Adrenal gland (tissue), 12 donors: ENCODE data around the gene AK5. TPM values are rescaled to one million over a fixed set of nuclear protein-coding genes. Genes with fewer than 3 reads are reported as not detected.
"Not testable (repeated sequence)": the region's sequence is repeated elsewhere in the genome, so short reads cannot be mapped to it uniquely, and the experiment has no call there.

Experiments used
- DNase-seq, 7 donors: peaks; one replicate each; pipeline ENCODE4 v3.0.0-alpha.2; 2019 to 2020
- H3K27ac ChIP-seq, 5 donors: fragments of 200-600 bp; sonication (generic) in 4 of 5; 1 replicate in 3 of 5; 2 replicates in 2 of 5; pipeline versions ENCODE4 v1.5.1 to v1.8.0; 2016 to 2020; ENCODE audit warnings: mild to moderate bottlenecking in 1 of 5
- H3K27me3 ChIP-seq: fragments of 200-600 bp; 2 replicates; pipeline ENCODE4 v1.8.0; 2021
- H3K36me3 ChIP-seq, 2 donors: fragments of 200-600 bp; replicated peaks in 1 of 2; 1 replicate in 1 of 2; 2 replicates in 1 of 2; pipeline versions ENCODE4 v1.5.1 to v1.8.0; 2018 to 2022
- H3K4me1 ChIP-seq, 2 donors: fragments of 200-600 bp; replicated peaks in 1 of 2; 1 replicate in 1 of 2; 2 replicates in 1 of 2; pipeline versions ENCODE4 v1.5.1 to v1.8.0; 2018 to 2021
- H3K4me3 ChIP-seq, 4 donors: fragments of 200-600 bp; sonication (generic) in 3 of 4; one replicate each; pipeline ENCODE4 v1.5.1; 2016 to 2018
- H3K9me3 ChIP-seq, 3 donors: fragments of 200-600 bp; sonication (generic) in 1 of 3; replicated peaks in 1 of 3; 1 replicate in 2 of 3; 2 replicates in 1 of 3; pipeline versions ENCODE4 v1.5.1 to v1.8.0; 2016 to 2021
- POLR2A ChIP-seq, 2 donors: fragments of 450-650 bp; IDR thresholded peaks; one replicate each; pipeline ENCODE4 v1.6.1; 2017; ENCODE audit warnings: antibody characterized with exemption in 2 of 2, mild to moderate bottlenecking in 2 of 2, moderate library complexity in 1 of 2
- WGBS, 4 donors: extraction: QIAGEN DNeasy Blood & Tissue Kit in 2 of 4; methylation state at CpG; one replicate each; pipeline versions ENCODE4 v1.1.5 to v1.1.7; 2013 to 2017; 5-methylcytosine and 5-hydroxymethylcytosine counted together
- intact Hi-C, 2 donors: fragments of 100-400 bp; cut with DNase I; formaldehyde crosslinking; loops; one replicate each; pipeline versions ENCODE4 v1.14.1 to v1.15.0; 2022 to 2023
- polyA plus RNA-seq, 3 donors: library from polyadenylated mRNA; stranded (reverse); fragments of 200-250 nt in 2 of 3; fragments of 350-450 nt in 1 of 3; fragmentation: Illumina TruSeq in 1 of 3; extraction: RNeasy Lipid Tissue Mini Kit (QIAGEN cat#74804) in 1 of 3; gene quantifications; one replicate each; pipeline ENCODE4 v1.2.3, GENCODE V29; 2013 to 2014
- total RNA-seq, 9 donors: library from RNA; depleted of rRNA in 4 of 9; stranded (reverse); fragments of >200 nt in 4 of 9; fragments of 120-200 nt in 1 of 9; fragmentation: NEBNext Ultra II Directional in 1 of 9; extraction: Animal tissue kit (Norgen Biotek cat#: 25700) in 1 of 9; gene quantifications; one replicate each; pipeline versions ENCODE4 v1.1.0 to v1.2.4, GENCODE V29; 2013 to 2023
- TF ChIP-seq, protein P1 (sequence below), 6 experiments: fragments of 450-650 bp in 4 of 6; fragments of 200-600 bp in 2 of 6; sonication (generic) in 1 of 6; IDR thresholded peaks; 1 replicate in 5 of 6; 2 replicates in 1 of 6; pipeline versions ENCODE4 v1.5.1 to v1.8.0; 2016 to 2021; ENCODE audit warnings: antibody characterized with exemption in 6 of 6, mild to moderate bottlenecking in 2 of 6, moderate library complexity in 1 of 6
- donor health status: healthy with polysubstance abuse.
- donor health status: Bipolar disorder and iron deficiency.
- donor health status: DM: yes; HTN: yes; CAD: no.
- donor health status: DM: no; HTN: no; CAD: no.
- donor health status: DM: no; HTN: no; CAD: no.
- donor health status: DM: yes; HTN: yes; CAD: no.

AK5 gene
- total and polyA plus RNA-seq, 12 donors = 0.34 to 2.3 (median 1.1) TPM; not detected in 4

DNA sequence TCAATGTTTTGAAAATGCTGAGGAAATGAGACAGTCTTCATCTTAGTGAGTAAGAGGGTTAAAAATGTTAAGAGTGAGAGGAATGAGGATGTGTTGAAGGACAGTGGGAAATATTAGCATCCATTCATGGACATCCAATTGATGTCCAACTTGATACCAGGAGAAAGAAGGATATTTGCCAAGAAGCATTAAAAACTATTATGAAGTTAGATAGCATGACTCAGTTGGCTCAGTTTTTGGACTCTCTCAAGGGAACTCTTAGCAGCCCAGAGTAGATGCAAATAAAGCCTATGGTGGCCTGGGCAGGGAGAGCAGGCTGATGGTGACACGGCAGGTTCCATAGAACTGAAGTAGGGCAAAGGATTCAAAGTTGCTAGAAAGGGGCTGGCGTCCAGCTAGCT lies 229.6 kb downstream of the AK5 start:
- intact Hi-C loops = no loop called here
- no peak for DNase-seq
- no peak overlapping the region for H3K27ac ChIP-seq

GRCh38 chr1:77512650-77513049 lies 230.8 kb downstream of the AK5 start:
- intact Hi-C loops, H3K36me3 ChIP-seq, H3K9me3 ChIP-seq, H3K4me3 ChIP-seq, H3K4me1 ChIP-seq, DNase-seq, H3K27me3 ChIP-seq, H3K27ac ChIP-seq: not testable (repeated sequence)
- 56 to 94% (median 73%) methylated on average over 1 of the region's 3 CpGs for WGBS, 4 donors

More for the DNA sequence above, 229.6 kb downstream of the AK5 start:
- no peaks in the 10 kb centered on the region for H3K36me3 ChIP-seq
- H3K9me3 ChIP-seq = no peaks in the 10 kb centered on the region
- H3K4me1 ChIP-seq = peaks cover 0 to 7% of the 10 kb centered on the region in 2 donors
- H3K27me3 ChIP-seq = no peaks in the 10 kb centered on the region
- 80 to 93% (median 86%) methylated on average over 2 of the region's 2 CpGs for WGBS, 4 donors
- no peak overlapping the region for H3K4me3 ChIP-seq
- TF ChIP-seq, protein P1, sequence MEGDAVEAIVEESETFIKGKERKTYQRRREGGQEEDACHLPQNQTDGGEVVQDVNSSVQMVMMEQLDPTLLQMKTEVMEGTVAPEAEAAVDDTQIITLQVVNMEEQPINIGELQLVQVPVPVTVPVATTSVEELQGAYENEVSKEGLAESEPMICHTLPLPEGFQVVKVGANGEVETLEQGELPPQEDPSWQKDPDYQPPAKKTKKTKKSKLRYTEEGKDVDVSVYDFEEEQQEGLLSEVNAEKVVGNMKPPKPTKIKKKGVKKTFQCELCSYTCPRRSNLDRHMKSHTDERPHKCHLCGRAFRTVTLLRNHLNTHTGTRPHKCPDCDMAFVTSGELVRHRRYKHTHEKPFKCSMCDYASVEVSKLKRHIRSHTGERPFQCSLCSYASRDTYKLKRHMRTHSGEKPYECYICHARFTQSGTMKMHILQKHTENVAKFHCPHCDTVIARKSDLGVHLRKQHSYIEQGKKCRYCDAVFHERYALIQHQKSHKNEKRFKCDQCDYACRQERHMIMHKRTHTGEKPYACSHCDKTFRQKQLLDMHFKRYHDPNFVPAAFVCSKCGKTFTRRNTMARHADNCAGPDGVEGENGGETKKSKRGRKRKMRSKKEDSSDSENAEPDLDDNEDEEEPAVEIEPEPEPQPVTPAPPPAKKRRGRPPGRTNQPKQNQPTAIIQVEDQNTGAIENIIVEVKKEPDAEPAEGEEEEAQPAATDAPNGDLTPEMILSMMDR (IDR thresholded peaks at IDR 0.05) = no peak
- no peak for TF ChIP-seq POLR2A (IDR thresholded peaks at IDR 0.05)

DNA sequence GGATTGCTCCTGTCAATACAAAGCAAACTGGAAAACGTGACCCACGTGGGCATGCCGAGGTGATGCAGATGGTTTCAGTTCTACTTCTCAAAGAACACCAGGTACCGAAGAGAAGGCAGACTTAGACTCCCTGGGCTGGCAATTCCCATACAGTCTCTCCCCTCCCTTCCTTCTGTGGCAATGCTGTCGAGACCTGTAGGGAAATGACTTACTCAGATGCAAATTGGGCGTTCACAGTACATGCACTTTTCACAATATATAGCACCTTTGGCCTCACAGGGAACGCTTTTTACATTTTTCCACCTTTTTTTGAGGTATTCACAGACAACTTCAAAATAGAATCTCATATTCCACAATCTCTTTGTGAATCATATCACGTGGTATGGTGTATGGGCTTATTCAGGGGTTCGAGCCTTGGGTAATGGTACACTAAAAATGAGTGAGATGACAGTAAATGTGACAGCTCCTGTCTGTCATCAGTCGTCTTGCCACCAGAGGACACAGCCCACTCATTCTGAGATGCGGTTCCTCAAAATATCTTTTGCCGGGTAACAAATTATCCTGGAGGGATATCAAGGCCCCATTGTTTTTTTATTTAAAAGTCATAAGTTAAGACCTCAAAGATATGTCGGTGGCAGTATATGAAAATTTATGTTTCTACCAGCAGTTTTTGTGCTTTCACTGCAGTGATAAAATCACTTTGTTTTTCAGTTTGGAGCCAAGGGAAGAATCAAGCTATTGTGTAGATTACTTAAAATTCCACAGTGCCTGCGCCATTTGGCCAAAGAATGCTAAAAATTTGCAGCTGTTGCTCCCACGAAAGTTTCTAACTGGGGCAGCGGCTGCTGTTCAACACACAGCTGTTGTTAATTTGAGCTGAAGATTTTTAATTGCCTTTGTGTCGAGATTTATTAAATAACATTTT lies 232.3 kb downstream of the AK5 start:
- H3K4me1 ChIP-seq = peaks cover 0 to 7% of the 10 kb centered on the region in 2 donors
- H3K27ac ChIP-seq = peak overlapping the region in 1 of 5 donors; percentile 70
- intact Hi-C loops = no loop called here
- 62 to 67% (median 65%) methylated on average over 17 of the region's 17 CpGs for WGBS, 4 donors
- no peaks in the 10 kb centered on the region for H3K36me3 ChIP-seq
- no peak for DNase-seq
- H3K4me3 ChIP-seq = no peak overlapping the region
- no peaks in the 10 kb centered on the region for H3K27me3 ChIP-seq
- TF ChIP-seq POLR2A (IDR thresholded peaks at IDR 0.05) = no peak
- TF ChIP-seq, protein P1 (IDR thresholded peaks at IDR 0.05) = no peak
- H3K9me3 ChIP-seq = no peaks in the 10 kb centered on the region

GRCh38 chr1:77514921-77515776 lies 233.3 kb downstream of the AK5 start:
- Histone ChIP-seq H3K36me3 (no peaks in the 10 kb centered on the region), H3K27ac (peak overlapping the region in 1 of 5 donors; percentile 70), H3K4me3 (no peak overlapping the region), H3K27me3 (no peaks in the 10 kb centered on the region), H3K9me3 (no peaks in the 10 kb centered on the region), H3K4me1 (peaks cover 0 to 7% of the 10 kb centered on the region in 2 donors)
- DNase-seq = peak in 5 of 7 donors; percentile 21 to 43 (median 34)
- TF ChIP-seq POLR2A (IDR thresholded peaks at IDR 0.05) = no peak
- TF ChIP-seq, protein P1 (IDR thresholded peaks at IDR 0.05) = peak in 1 of 6 experiments; percentile 14
- intact Hi-C loops = no loop called here
- 28 to 39% (median 35%) methylated on average over 10 of the region's 10 CpGs for WGBS, 4 donors
